ENCODE data around the gene MVK.

The MVK gene

DNA sequence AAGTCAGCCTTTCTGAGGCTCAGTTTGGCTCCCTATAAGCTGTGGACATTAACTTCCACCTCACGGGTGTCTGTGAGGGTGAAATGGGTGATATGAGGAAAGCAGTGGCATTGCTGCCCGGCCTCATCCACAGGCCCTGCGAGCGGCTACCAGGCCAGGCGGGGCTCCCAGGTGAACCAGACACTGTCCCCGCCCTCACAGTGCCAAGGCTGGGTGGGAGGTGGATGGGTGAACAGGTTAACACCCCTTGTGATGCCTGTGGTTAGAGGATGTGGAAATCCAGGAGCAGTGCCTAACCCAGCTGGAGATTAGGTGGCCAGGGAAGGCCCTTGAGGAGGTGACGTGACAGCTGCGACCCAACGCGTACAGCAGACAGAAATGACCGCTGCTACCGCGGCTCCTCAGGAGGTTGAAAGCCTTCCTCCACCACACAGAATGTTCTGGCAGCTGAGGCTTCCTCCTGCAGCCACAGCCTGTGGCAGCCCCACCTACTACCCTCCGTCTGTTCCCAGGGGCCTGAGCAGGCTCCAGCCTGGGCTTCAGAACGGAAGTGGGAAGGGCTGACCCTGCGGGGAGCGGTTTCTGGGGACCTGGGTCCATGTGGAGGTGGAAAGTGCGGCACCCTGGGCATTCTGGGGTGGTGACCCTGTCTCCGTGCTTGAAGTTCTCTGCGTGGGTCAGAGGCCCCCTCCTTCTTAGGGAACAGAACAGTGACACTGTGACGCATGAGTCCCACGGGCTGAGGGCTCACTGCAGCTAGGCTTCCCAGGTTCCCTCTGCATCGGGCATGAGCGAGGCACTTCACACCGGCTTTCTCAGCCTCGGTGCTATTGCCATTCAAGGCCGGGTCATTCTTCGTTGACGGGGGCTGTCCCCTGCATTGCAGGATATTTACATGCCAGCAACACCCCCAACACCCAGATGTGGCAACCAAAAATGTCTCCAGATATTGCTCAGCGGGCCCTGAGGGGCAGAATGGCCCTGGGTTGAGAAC is 10.0 kb upstream of the MVK start:
- no peak for DNase-seq (ENCODE audit: low read depth in 2 of 2)

DNA sequence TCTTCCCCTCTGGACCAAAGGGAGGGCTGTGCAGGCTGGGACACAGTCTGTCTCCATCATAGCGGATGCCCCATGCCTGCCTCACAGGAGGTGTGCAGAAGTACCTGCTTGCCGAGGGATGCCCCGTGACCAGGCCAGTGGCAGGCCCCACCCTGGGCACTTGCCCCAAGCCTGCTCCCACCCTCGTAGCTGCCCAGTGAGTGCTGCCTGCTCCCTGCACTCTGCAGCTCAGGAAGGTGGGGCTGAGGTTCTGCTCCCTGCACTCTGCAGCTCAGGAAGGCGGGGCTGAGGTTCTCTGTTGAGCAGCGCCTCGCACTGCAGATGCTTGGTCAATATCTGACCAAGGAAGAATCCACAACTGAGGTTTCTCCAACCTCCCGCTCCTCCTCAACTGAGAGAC is 7.2 kb upstream of the MVK start:
- no peak for DNase-seq (ENCODE audit: low read depth in 2 of 2)

DNA sequence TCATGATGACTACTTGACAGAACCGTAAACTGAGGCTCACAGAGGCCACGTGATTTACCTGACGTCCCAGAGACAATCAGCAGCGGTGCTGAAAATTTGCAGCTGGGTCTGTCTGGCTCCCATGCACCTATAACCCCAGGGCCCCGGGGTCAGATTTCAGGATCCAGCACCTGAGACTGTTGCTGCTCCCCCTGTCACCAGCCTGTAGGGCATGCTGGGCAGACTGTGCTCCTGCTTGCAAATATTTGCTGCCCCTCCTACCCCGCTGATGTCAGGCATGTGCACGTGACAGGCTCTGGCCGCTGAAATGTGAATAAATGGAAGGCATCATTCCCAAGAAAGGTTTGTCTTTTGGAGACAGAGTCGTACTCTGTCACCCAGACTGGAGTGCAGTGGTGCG is 6.3 kb upstream of the MVK start:
- DNase-seq (ENCODE audit: low read depth in 2 of 2) = no peak

DNA sequence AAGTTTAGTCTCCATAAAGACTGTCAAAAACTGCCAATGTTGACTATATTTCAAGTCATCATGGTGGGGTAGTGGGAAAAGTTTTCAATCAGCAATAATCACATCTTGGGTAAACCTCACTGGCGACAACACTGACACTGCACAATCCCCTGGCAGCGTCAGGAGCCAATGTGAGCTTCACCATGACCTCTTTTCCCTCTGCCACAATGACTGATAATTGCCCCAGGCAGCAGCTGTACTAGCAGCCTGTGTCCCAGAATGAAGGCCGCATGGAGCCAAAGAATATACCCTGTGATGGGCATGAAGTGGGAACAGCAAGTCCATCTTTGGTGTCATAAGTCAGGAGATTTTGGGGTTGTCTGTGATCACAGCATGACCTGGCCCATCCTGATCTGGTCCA is 5.6 kb upstream of the MVK start:
- no peak for DNase-seq (ENCODE audit: low read depth in 2 of 2)

DNA sequence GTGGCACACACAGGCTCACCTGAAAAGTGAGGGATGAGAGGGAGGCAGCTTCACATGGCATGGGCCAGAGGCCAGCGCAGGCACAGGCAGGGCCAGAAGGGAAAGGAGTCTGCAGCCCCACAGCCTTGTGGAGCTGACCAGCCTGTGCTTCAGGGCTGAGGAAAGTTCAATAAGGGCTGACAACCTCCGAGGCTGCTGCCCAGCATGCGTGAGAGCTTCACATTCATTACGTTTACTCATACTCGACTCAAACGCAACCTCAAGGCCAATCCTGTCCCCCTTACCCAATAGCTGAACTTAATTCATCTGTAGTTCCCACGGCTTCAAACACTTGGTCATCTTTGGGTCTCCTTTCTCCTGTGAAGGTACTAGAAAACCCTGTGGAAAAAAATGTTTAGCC is 5.1 kb upstream of the MVK start:
- DNase-seq (ENCODE audit: low read depth in 2 of 2) = no peak

DNA sequence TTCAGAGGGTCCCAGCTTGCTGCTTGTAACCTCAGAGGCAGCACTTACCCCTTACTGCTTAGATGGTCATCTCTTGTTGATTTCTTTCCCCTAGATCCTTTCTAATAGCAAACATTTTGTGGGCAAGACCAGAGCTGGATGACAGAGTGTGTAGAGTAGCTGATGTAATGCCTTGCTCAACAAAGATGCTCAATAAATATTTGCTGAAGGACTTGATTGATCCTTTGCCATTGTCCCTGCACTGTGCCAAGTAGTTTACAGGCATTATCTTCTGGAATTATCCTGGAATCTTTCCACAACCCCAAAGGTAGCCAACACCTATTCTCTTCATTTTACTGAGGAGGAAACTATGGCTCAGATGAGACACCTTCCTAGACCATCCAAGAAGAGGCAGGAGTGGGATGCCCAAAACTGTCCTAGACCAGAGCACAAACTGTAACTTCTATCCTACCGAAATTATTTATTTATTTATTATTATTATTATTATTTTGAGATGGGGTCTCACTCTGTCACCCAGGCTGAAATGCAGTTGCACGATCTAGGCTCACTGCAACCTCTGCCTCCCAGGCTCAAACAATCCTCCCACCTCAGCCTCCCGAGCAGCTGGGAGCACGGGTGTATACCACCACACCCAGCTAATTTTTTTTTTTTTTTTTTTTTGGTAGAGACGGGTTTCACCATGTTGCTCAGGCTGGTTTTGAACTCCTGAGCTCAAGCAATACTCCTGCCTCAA is 1.7 kb upstream of the MVK start:
- DNase-seq (ENCODE audit: low read depth in 2 of 2) = no peak

DNA sequence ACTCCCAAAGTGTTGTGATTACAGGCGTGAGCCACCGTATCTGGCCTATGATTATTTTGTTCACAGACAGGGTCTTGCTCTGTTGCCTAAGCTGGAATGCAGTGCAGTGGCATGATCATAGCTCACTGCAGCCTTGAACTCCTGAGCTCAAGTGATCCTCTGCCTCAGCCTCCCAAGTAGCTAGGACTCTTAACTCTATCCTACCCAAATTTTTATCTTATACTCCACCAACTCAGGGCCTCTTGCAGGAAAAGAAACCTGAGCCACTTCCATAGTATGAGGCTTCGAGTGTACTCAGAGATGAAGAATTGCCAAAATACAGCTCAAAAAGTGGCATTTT is 1.1 kb upstream of the MVK start:
- no peak for DNase-seq (ENCODE audit: low read depth in 2 of 2)

DNA sequence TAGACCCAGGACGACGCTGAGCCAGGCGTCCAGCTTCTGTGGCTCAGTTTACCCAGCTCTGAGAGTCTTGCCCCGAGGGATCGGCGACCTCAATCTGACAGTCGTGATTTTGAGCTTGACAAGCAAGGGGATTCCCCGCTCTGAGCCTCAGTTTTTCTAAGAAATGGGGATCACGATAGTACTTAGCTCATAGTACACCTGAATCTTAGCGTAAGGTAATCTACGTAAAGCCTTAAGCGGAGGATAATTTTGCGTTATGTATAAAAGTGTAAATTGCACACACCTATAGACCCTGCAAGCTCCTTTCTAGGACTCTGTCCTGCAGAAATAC is 285 bp downstream of the MVK start:
- no peak for DNase-seq (ENCODE audit: low read depth in 2 of 2)

DNA sequence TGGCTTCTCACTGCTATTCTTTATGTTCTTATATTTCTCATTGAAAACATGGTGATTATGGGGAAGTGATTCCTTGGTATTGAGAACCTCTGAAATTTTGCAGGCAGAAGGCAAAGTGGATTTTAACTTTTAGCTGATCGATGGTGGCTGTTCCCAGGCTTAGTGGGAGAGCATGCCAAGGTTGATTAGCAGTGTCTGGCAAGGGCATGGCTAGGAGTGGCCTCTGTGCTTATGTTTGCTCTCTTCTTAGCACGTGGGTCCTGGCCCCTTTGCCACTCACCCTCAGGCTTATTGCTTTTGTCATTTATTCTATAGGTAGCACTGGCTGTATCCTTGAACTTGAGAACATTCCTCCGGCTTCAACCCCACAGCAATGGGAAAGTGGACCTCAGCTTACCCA is 2.1 kb downstream of the MVK start:
- no peak for DNase-seq (ENCODE audit: low read depth in 2 of 2)

DNA sequence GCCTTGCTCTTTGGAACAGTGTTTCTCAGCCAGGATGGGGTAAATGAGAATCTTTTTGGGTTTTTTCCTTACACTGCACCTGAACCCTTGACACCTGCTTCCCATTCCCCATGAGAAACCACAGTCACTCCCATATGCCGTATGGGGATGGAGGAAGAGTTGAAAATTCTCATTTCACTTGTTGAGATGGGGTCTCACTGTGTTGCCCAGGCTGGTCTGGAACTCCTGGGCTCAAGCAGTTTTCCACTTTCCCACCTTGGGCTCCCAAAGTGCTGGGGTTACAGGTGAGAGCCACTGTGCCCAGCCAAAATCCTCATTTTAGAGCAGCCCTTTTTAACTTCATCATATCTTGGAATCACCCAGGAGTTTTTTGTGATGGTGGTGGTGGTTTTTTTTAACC is 3.7 kb downstream of the MVK start:
- no peak for DNase-seq (ENCODE audit: low read depth in 2 of 2)

DNA sequence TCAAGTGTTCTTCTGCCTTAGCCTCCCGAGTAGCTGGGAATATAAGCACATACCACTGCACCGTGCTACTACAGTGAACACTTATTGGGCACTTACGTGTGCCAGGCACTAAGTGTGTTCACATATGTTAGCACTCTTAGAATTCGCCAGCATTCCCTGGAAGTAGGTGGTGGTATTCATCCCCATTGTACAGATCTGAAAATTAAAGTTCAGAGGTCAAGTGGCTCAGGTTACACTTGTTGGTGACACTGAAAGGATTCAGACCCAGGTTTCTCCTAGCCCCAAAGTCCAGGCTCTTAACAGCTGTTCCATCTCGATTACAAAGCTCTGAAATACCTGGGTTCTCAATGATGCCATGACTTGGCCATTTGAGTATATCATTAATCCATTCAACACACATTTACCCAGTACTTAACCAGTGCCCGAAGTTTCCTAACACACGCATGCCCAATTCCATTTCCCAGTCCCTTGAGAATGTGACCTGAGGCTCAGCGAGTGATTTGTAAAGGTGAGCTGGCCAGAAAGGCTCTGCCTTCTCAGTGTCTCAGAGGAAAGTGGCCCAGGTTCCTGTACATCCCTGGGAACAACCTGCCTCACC is 4.8 kb downstream of the MVK start:
- DNase-seq (ENCODE audit: low read depth in 2 of 2) = no peak

DNA sequence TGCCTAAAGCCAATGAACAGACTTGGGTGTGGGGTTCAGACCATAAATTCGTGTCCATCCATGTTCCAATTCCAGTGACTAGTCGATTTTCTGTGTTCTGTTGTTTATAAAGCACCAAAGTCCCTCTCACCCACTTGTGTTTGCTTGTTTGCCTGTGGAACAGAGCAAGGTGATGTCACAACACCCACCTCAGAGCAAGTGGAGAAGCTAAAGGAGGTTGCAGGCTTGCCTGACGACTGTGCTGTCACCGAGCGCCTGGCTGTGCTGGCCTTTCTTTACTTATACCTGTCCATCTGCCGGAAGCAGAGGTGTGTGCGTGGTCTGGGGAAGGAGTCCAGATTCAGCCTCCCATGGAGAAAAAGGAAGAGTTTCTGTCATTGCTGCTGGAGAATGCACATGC is 6.0 kb downstream of the MVK start:
- no peak for DNase-seq (ENCODE audit: low read depth in 2 of 2)

DNA sequence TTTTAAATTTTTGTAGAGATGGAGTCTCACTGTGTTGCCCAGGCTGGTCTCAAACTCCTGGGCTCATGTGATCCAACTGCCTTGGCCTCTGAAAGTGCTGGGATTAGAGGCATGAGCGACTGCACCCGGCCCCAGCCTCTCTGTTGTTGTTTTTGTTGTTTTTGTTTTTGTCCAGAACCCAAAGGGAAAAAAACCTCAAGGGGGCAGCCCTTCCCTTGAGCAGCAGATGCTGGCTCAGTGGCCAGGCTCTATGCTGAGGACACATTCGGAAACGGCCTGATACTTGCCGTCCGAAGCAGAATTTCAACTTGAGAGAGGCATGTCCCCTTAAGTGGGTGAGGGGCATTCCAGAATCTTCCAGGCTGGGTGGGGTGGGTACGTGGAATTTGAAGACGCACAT is 6.7 kb downstream of the MVK start:
- DNase-seq (ENCODE audit: low read depth in 2 of 2) = no peak

DNA sequence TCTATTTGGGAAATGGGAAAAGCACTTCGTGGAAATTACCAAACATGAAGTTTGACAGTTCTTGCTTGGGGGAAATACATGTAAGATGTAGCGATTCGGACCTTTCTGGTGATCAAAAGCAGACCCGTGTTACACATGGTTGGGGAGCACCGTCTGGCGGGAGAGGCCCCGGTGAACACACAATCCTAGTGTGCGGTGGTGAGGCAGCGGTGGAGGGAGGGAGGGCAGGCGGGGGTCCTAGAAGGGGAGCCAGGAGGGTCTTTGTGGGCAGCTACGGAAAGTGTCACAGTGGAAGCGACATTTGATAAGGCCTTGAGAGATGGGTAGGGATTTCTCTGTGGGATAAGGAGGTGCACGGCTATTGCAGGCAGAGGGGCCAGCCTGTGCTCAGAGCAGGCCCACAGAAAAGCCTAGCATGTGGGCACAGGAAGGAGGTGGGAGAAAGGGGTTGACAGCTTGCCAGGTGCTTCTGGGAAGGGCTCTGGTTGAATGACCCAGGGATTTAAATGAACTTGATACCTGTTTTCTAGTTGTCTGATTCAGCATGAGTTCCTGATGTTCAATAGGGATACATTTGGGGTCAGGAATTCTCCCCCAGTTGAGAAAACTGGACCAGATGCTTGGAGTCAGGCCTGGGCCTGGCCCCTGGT is 7.2 kb downstream of the MVK start:
- DNase-seq (ENCODE audit: low read depth in 2 of 2) = no peak

DNA sequence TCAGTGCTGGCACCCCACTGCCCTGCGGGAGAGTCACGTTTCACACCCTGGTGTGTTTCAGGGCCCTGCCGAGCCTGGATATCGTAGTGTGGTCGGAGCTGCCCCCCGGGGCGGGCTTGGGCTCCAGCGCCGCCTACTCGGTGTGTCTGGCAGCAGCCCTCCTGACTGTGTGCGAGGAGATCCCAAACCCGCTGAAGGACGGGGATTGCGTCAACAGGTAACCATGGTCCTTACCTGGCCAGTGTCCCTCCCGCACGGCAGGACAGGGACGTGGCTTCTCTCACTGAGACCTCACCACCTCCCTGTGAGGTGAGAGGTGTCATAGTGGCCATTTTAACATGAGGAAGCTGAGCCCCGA is 7.7 kb downstream of the MVK start:
- DNase-seq (ENCODE audit: low read depth in 2 of 2) = no peak

DNA sequence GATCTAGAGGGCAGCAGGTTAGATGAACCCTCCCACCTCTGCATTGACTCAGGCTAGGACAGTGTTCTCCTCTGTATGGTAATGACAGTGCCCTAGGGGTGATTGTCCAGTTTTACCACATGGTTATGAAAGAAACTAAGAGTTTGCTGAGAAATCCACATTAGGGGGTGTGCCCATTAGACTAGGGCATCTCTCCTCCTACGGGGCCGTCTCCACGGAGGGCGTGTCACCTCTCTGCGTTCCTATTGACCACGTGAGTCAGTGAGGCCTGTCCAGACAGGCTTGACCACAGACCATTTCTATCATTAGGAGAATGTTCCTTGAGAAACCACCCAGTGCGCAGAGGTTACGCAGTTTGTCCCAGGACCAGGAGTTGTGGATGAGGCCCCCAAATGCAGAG is 8.3 kb downstream of the MVK start:
- no peak for DNase-seq (ENCODE audit: low read depth in 2 of 2)

DNA sequence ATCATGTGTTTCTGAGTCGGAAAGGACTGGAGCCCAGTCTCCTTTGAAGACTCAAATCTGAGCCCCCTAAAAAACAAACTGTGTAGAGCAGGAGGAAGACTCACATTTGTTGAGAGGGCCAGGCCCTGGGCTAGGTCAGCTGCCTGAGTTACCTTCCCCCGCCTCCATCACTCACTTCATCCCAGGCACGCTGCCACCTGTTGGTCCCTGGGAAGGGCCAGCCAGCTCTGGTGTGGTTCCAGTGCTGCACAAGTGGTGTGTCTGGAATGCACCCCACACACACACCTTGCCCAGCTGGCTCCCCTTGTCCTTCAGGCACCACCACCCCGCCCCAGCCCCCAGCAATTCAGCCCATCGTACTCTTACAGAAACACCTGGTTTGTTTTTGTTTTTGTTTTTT is 9.0 kb downstream of the MVK start:
- DNase-seq (ENCODE audit: low read depth in 2 of 2) = no peak

DNA sequence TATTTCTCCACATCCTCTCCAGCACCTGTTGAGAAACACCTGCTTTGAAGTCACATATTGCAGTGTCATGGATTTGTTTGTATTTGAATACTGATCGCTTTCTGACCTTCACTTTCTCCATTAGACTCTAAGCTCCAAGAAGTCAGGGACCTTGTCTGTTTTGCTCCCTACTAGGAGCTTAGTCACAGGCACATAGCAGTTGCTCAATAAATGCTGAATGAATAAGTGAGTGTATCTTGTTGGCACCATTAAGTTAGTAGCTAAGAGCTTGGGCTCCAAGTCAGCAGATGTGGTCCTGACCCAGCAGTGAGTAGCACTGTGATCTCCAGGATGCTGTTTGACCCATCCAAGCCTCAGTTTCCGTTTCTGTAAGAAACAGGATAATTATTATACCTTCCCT is 10.1 kb downstream of the MVK start:
- no peak for DNase-seq (ENCODE audit: low read depth in 2 of 2)

DNA sequence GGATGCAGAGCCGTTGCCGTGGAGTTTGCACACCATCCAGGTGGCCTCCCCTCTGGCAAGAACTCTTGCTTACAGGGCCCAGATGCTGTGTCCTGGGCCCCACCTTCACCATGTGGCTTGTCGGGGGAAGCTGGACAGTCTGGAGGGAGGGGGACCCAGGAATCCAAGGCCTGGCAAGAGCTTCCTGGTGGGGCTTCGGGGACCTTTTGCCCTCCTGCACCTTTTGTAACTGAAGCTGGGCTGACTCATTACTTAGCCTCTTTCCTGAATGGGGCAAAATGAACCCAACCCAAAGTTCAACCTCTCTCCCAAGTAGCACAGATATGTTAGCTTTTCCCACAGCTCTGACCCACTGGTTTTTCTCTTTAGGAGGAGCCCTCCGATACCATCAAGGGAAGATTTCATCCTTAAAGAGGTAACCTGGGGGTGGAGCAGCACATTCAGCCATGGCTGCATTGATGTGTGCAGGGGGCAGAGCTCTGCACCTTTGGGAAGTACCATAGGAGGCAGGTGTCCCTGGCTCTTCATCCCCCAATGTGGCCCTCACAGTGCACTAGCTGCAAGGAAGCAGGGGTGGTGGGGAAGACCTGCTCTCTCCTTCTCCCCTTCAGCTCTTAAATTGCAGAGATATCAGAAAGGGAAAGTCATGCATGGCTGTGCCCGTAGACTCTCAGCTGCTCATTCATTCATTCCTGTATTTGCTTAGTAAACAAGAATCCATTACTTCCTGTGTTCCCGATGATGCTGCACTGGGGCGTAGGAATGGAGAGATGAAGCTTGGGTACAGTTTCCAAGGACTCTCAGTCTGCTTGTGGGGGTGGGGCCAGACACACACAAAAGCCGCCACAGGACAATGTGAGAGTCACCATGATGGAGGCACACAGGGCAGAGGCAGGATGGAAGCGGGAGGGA is 13.0 kb downstream of the MVK start:
- DNase-seq (ENCODE audit: low read depth in 2 of 2) = no peak

DNA sequence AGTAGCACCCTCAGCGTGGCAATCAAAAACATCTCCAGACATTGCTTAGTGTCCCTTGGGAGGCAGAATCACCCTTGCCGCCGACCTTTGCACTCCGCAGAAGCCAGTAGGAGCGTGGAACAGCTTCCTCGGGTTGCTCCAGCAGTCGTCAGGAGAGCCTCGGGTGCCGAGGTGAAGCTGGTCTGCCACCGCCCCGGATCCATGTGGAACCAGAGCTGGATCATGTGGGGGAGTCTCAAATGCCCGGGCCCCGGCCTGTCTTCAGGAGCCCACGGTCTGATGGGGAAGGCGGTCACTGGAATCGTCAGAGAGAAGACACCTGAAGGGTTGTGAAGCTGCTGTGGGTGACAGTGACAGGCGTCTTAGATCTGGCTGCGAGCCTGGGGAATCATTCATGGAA is 14.3 kb downstream of the MVK start:
- no peak for DNase-seq (ENCODE audit: low read depth in 2 of 2)

DNA sequence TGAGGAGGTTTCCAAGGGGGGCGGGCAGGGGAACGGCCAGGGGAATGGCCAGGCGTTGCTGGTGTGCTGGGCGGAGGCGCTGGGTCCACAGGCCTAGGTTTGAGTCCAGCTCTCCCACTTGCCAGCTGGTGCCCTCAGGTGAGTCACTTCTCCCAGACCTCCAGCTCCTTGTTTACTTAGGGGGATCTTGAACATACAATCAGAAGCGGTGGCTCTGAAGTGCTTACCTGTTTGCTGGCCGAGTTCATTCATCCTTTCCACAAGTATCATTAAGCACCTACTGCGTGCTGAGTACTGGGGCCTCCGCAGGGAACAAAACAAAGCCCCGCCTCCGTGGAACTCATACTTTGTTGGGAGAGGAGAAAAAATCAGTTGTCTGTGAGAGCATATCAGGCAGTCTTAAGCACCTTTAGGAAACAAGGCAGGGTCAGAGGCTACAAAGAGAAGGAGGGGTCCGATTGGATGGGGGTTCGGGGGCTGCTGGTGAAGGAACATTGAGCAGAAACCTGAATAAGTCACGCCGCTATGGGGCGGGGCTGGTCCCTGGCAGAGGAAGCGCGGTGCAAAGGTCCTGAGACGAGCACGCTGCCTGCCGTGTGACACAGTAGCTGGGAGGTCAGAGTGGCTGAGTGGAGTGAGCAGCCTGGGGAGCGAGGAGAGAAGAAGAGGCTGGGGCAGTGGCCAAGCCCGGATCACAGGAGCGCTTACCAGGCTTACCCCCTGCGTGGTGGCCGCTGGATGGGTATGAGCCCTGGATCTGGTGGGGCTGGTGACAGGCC is 15.1 kb downstream of the MVK start:
- DNase-seq (ENCODE audit: low read depth in 2 of 2) = no peak
